RCC 7860 (cell line): ENCODE measurements around the gene SBK3.

ENCODE experiments used
- DNase-seq: peaks from one replicate; pipeline ENCODE4 v3.0.0-alpha.2; 2015; ENCODE audit warnings: low spot score
- FAIRE-seq: peaks from 2 replicates; lab custom pipeline; 2012; peaks lifted over from hg19 to GRCh38; lab: Jason Lieb, UNC

Gene SBK3

DNA sequence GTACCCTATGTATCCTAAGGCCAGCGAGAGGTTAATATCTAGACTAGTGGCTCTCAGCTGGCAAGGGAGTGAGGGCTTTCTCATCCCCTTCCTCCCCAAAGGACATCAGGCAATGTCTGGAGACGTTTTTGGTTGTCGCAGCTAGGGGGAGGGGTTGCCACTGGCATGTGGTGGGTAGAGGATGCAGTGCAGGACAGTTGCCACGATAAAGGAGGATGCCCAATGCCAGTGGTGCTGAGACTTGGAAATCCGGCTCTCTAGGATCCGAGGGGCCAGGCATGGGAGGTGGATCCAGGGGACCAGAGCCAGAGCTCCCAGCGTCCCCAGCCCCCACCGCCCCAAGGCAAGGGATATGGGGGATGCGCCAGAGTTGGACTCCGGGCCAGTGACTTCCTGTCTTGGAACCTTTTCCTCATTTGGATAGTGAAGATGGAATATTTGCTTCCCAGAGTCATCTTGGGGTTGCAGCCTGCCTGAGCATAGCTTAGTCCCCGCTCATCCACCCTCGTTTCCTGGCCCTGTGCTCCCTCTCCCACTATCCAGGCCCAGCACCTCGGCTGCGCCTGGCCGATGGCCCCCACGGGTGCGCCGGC is 52.2 kb downstream of the SBK3 start:
- DNase-seq (no peak), FAIRE-seq (no peak)

DNA sequence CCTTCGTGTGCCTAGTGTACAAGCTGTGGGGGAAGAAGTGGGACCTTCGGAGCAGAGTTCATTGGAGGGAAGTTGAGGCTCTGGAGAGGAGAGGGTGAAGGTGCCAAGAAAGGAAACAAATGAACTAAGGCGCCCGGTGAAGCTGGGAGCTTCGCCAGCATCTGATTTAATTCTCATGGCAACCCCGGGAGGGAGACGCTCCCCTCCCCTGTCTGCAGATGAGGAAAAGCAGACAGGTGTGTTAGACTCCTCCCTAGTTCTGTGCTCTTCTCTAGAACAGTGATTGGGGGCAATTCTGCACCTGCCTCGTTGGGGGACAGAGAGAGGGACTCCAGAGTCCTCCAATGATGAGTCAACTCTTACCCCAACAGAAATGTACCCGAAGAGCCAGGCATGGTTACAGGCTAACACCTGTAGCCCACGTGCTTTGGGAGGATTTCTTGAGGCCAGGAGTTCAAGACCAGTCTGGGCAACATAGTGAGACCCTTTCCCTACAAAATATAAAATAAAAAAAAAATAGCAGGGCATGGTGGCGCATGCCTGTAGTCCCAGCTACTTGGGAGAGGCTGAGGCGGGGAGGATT is 52.9 kb downstream of the SBK3 start:
- no peak for DNase-seq
- FAIRE-seq, result no peak

DNA sequence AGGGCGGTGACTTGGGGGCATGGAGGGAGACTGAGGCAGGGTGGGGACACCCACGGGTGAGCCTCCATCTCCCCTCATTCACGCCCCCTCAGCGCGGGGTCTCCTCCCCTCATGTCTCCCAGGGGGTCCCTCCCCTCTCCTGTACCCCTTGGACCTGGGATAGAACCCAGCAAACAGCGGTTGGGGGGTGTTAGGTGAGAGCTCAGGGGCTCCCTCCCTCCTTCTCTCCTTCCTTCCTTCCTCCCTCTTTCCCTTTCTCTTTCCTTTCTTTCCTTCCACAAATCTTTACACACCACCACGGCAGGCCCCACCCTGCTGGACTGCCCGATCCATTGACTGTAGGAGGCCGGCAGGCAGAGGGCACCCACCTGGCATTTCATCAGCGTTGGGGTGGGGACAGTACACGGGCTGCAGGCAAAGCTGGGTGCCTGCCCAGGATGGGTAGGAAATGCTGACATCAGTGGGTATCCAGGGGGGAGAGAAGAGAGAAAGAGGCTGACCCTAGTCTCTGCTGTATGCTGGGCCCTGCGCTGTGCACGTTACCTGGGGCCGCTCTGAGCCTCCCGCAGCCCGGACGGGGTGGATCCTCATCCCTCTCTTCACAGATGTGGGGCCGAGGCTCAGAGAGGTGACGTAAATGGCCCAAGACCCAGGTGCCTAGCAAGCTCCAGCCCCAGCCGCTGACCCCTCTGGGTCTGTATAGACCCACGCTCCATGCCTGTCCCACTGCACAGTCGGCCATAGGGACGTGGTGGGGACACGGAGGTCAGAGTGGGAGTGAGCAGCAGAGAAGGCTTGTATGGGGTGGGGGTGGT is 53.6 kb downstream of the SBK3 start:
- DNase-seq (no peak), FAIRE-seq (no peak)
